A549 (cell line): ENCODE measurements around the gene ATP1B3.

Experiments used
- BCL3 ChIP-seq: fragments of >200 bp; sonication (Bioruptor Twin); formaldehyde crosslinking; IDR thresholded peaks from 3 replicates; pipeline ENCODE4 v1.6.1; 2016
- CEBPB ChIP-seq, 2 experiments: fragments of >200 bp in 1 of 2; sonication (Bioruptor Twin) in 1 of 2; formaldehyde crosslinking in 1 of 2; IDR thresholded peaks; 2 replicates each; pipeline ENCODE4 v1.6.1; 2012 to 2016
- CHD2 ChIP-seq: fragments of 150-350 bp; IDR thresholded peaks from 2 replicates; pipeline ENCODE4 v1.6.1; 2014; ENCODE audit warnings: low read length; ENCODE audit not compliant: partially characterized antibody
- CTCF ChIP-seq: fragments of >200 bp; sonication (Bioruptor Twin); formaldehyde crosslinking; IDR thresholded peaks from 3 replicates; pipeline ENCODE4 v1.5.1; 2016
- HMGXB4 ChIP-seq: fragments of 250-450 bp; sonication (Bioruptor Pico); IDR thresholded peaks from 2 replicates; pipeline ENCODE4 v1.5.0; 2021; ENCODE audit warnings: mild to moderate bottlenecking, moderate library complexity, borderline replicate concordance
- POLR2A ChIP-seq: IDR thresholded peaks from 2 replicates; pipeline ENCODE4 v1.6.1; 2012; ENCODE audit warnings: mild to moderate bottlenecking, low read length
- RAD21 ChIP-seq, 2 experiments: fragments of >200 bp in 1 of 2; sonication (Bioruptor Twin) in 1 of 2; formaldehyde crosslinking in 1 of 2; IDR thresholded peaks in 1 of 2; conservative IDR thresholded peaks in 1 of 2; 2 replicates in 1 of 2; 3 replicates in 1 of 2; pipeline ENCODE4 v1.6.1; 2012 to 2018; ENCODE audit warnings: inconsistent platforms in 1 of 2
- RARB ChIP-seq: fragments of 250-450 bp; sonication (Bioruptor Pico); IDR thresholded peaks from 2 replicates; pipeline ENCODE4 v1.8.0; 2021; ENCODE audit warnings: mild to moderate bottlenecking, moderate library complexity
- RCOR1 ChIP-seq: fragments of 150-350 bp; IDR thresholded peaks from 2 replicates; pipeline ENCODE4 v1.6.1; 2014; ENCODE audit warnings: antibody characterized with exemption, low read length, low read depth
- RFX5 ChIP-seq: fragments of 450-650 bp; IDR thresholded peaks from 2 replicates; pipeline ENCODE4 v1.7.1; 2014; ENCODE audit warnings: antibody characterized with exemption, mild to moderate bottlenecking, moderate library complexity
- SMC3 ChIP-seq: fragments of >200 bp; sonication (Bioruptor Twin); formaldehyde crosslinking; IDR thresholded peaks from 3 replicates; pipeline ENCODE4 v1.6.1; 2018; ENCODE audit warnings: inconsistent platforms
- ZFP36 ChIP-seq: fragments of 450-650 bp; IDR thresholded peaks from 2 replicates; pipeline ENCODE4 v1.6.1; 2014; ENCODE audit warnings: borderline replicate concordance; ENCODE audit not compliant: partially characterized antibody

- TF ChIP-seq CTCF (no peak), SMC3 (no peak), BCL3 (no peak), RARB (CRISPR knock-in tag) (no peak), ZFP36 (no peak), RAD21 (conservative IDR thresholded peaks at IDR 0.05 in 1 of 2, IDR thresholded peaks at IDR 0.05 in 1 of 2) (no peak), POLR2A (no peak), HMGXB4 (CRISPR knock-in tag) (no peak), CEBPB (IDR thresholded peaks at IDR 0.05) (no peak), RCOR1 (no peak), RFX5 (no peak), CHD2 (no peak)
Observed at GRCh38 chr3:141915766-141916165, 39.3 kb downstream of the ATP1B3 start.
